Activated CD4-positive, alpha-beta T cell treated with anti-CD3 and anti-CD28 coated beads, Interleukin-2, Interleukin-6, amounts not matched to agents 100 ng/mL and 50 ng/mL, durations not matched to agents 16 hours and 8 hours (primary cell): ENCODE data around the gene SPAG4.

Experiments used
- DNase-seq: peaks from one replicate; pipeline ENCODE4 v3.0.0-alpha.2; 2020

SPAG4 gene

DNA sequence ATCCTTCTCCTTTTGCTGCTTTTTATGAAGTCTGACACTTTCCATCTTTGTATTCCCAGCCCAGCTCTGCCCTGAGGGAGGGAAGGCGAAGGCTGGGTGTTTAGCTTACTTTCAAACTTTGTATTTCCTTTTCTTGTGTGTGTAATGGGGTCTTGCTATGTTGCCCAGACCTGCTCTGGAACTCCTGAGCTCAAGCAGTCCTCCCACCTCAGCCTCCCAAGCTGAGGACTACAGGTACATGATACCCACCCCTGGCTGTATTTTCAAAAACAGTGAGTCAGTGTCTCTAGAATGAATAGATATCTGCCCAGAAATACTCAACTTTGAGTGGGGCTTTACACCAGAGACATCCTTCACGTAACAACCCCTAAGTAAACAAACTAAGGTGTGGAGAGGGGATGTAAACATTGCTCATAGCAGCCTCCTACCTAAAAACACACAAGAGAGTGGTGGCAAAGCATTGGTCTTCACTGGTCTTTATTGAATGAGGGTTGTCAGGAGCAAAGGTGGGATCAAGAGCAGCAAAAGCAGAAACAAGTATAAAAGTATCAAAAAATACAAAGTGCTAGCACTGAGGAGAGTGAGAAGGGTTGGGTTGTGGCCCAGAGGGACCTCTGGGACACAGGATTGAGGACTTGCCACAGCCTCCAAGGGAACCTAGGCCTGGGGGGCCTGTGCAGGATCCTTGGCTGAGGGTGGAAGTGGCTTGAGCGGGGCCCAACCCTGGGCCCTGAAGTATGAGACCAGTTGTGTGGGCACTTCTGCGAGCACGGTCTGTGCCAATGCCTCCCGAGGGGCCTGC is 10.2 kb downstream of the SPAG4 start:
- DNase-seq = no peak

DNA sequence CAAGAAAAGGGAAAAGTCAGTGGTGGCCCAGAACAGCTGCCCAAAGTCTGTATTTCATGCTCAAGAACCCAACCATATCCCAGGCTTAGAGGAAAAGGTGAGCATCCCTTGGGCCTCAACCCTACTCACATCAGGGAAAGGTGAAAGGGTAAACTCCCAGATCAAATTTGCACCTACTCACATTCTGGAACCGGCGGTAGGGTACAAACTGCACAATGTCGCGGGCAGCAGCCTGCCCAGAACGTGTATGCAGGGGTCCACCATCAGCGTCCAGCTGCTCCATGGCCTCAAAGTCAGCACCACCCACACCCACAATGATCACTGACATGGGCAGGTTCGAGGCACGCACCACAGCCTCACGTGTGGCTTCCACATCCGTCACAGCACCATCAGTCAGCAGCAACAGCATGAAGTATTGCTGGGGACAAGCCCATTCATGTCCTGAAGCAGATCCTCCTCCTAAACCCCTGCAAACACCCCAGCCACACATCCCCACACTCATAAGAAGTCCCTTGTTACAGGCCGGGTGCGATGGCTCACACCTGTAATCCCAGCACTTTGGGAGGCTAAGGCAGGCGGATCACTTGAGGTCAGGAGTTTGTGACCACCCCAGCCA is 10.9 kb downstream of the SPAG4 start:
- DNase-seq = no peak

DNA sequence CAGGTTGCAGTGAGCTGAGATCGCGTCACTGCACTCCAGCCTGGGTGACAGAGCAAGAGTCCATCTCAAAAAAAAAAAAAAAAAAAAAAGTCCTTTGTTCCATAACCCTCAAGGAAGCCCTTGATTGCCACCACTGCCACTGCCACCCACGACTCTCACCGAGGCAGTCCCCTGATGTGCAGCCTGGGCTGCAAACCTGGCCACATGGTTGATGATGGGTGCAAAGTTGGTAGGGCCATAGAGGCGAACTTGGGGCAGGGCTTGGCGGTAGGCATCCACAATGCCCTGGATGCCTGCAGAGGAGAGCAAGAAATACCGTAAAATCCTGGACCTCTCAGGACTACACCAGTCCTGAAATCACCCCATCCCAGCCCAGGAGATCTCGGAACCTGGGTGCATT is 11.5 kb downstream of the SPAG4 start:
- DNase-seq = no peak

DNA sequence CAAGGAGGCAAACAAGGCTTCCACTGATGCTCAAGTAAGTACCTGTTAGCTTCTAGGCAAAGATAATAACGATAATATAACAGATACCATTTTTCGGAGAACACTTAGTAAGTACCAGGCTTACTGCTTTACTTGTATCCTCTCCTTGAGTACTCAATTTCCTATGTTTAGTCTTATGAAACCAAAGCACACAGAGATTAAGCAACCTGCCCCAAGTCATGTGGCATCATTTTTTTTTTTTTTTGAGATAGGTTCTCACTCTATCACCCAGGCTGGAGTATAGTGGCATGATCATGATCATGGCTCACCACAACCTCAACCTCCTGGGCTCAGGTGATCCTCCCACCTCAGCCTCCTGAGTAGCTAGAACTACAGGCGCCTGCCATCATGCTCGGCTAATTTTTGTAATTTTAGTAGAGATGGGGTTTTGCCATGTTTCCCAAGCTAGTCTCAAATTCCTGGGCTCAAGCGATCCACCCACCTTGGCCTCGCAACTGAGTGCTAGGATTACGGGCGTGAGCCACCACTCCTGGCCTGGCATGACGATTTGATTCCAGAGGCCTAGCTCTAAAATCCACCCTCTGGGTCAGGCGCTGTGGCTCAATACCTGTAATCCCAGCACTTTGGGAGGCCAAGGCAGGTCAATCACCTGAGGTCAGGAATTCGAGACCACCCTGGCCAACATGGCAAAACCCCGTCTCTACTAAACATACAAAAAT is 14.0 kb downstream of the SPAG4 start:
- no peak for DNase-seq

DNA sequence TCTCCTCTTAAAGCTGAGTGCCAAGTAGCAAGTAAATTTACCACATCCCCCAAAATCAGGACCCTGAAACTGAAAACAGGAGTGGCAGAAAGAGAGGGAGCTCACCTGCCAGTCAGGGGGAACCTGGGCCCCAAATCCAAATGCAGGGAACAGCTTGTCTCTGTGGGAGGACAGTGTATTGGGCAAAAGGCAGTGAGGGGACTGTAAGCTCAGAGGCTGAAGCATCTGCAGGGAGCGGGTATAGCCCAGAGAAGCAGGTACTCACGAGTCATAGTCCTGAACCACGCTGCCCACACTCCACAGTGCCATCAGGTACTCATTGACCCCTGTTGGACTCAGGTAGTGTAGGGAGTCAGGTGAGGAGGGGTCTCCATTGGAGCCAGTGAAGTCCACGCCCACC is 15.0 kb downstream of the SPAG4 start:
- DNase-seq = no peak

DNA sequence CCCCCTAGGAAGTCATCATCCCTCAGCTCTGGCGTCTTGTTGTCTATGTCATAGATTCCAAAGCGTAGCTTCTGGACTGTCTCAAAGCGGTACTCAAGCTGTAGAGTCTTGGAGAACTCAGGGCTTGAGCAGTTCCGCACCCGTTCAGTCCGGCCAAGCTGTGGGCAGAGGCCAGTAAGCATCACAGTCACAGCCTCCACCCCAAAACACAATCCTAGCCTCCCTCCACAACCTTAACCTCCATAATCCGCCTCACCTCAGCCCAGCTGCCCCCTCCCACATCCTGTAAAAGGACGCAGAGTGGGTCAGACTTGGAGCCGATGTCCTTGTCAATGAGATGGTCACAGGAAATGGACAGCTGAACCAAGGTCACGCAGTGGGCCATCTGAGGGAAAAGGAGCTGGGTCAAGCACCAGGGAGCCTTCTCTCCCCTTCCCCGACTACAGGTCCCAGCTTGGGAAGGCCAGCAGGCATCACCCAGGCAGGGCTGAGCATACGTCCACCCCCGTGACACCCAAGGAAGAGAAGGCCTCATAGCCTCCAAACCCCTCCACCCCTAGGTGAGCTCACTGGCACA is 17.0 kb downstream of the SPAG4 start:
- DNase-seq = no peak

DNA sequence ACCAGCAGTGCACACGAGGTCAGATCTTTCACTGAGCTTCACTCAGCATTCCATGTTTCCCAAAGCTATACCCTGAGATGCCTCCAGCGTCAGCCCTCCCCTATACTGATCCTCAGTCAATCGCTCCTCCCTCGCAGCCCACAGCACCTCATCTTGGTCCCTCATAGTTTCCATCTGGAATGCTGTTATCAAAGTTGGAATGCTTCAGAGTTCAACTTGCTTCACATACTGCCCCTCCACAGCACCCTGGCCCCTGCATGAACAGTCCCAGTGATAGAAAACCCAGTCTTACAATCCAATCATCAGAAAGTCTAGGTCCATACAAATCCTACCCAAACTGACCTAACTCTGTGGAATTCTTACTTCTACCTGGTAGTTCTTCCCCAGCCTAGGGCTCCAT is 20.0 kb downstream of the SPAG4 start:
- no peak for DNase-seq

DNA sequence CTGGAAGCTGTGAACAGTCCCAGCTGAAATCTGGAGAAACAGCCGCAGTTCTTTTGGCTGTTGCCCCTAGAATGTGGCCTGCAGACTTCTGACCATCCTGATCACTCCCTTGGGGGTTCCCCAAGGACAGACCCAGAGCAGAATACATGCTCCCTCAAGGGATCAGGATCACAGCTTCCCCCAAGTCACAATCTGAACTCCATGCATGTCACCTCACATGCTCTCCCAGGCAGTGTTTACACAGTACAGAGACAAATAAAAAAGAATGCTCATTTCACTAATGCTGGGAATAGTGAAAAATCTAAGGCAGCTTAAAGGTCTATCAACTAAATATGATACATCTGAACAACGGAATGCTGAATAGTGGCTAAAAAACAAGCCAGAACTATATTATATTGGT is 20.5 kb downstream of the SPAG4 start:
- DNase-seq = no peak

DNA sequence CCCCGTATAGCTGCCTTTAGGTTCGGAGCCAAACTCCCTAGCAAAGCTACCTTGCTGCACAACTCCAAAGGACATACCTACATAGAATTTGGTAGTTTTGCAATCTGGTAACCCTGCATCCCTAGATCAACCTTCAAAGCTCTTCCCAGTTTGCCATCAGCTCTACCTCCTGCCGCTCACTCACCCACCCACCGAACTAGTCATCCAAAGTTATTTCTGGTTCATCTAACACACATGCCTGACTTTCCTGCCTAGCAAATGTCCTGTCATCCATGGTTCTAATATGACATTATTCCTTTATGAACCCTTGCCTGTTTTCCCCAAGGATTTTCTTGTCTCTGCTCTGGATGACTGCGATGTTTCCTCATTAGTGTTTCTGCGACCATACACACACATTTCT is 21.6 kb downstream of the SPAG4 start:
- no peak for DNase-seq

DNA sequence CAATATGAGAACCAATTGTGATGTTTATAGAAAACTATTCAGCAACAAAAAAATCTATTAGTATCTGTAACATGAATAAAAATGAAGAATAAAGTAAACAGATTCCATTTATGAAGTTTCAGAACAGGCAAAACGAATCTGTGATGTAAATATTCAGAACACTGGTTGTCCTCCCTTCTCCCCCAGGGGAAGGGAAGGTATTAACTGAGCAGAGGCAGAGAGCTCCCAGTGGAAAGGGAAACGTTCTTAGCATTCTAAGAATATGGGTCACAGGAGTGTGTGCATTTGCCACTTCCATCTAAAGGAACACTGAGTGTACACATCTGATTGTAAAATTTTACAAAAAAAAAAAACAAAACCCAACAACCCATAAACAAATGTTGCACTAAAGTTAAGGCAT is 23.1 kb downstream of the SPAG4 start:
- DNase-seq = no peak

DNA sequence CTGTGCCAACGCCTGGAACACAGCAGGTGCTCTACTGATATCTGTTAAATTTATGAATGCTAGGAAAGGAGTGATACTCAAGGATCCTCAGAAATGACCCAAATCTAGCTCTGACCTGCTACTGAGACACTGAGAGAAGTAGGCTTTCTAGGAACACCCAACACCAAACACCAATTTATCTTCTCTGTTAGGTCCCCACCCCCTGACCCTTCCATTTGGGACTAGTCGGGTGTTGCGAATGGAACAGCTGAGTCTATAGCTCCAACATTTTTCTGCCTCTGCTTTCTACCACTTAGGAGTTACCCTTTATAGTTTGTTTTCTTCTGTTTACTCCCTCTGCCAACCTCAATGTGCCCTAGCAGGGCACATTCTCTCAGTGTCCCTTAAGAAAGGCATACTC is 25.1 kb downstream of the SPAG4 start:
- no peak for DNase-seq

DNA sequence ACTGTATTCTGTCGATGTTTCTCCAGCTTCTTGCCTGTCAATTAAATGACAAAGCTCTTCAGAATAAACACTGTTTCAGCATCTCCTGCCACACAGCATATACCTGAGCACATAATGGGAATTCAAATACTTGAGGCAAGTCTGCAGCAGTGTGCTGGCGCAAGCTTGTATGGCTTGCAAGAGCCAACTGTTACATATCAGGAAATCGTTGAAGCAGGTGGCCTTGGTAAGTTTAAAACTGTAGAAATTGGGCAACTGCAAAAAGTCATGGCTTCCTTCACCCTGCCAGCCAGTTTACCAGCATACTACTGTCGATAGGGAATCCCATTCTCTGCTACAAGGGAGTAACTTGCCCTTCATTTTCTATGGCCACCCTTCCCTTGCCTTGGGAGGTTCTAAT is 26.1 kb downstream of the SPAG4 start:
- DNase-seq = no peak

DNA sequence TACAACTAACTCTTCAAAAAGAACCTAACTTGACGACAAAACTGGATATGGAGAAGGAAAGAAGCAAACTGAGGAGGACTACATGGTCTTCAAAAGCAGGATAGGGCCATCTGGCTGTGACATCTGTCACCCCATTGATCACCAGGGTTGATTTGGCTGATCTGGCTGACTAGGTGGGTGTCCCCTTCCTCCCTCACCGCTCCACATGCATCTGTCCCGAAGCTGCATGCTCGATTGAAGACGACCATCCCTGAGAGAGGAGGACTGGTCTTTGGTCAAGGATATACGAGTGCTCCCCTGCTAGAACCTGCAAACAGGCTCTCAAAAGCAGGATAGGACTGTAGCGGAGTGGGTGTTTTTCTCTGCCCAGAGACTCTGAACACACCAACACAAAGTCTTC is 27.4 kb downstream of the SPAG4 start:
- no peak for DNase-seq

DNA sequence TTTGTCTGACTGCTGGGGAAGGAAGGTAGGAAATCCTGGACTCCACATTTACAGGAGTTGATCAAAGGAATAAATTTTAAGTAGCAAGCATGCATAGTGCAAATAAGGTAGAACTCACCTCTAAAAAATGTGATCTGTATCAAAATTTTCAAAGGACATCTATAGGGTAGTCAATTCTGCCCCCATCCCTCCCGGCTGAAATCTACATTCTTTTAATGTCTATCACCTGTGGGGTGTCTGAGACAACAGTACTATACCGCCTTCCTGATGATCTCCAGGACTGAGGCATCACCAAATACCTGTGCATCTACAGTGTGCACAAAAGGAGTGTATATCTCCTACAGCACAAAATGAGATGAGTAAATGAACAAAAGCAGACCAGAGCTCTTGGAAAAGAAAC is 29.2 kb downstream of the SPAG4 start:
- DNase-seq = no peak

DNA sequence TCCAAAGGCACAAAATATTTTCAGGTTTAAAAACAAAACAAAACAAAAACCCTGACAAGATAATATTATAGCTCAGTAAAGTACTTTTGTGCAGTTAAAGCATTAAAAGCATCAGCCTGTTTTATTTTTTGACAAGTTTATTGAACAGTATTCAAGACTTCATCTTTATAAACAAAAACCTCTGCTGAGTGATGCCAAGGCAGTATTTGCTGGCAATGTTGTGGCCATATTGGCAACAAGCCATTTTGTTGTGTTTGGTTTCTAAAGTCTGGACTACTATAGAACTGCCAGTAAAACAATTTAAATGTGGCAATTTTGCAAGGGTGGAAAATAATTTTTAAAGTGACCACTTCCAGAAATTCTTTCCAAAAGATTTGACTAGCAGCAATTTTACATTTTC is 33.2 kb downstream of the SPAG4 start:
- no peak for DNase-seq

DNA sequence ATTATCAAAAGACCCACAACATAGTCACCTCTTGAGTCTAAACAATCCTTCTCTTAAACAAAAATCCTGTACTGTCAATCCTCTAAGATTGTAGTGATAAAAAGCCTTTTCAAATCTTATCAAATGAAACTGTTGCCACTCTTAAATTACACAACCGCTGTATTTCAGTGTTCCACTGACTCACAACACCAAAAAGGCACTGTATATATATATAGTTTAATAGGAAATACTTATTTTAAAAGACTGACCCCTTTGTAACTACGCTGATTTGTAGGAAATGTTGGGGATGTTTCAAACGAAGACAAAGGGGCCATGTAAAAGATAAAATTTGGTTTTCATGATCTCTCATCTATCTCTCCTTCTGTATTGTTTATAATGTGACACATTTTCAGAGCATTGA is 35.0 kb downstream of the SPAG4 start:
- no peak for DNase-seq

DNA sequence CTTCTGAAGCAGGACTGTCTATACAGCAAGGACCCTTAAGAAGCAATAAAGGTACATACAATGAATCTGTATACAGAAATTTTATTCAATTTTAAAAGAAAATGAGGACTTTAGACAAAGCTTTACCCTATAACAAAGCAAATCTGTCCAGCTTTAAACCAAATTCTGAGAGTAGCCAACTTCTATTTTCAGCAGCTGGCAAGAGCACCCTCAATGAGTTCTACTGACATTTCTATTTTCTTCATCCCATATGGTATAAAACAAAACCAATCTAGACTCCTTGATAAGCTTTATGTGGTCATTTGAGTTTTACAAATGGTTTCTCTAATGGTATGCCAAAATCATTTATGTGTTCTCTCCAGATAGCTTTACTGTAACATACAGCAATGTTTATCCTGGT is 36.3 kb downstream of the SPAG4 start:
- no peak for DNase-seq

DNA sequence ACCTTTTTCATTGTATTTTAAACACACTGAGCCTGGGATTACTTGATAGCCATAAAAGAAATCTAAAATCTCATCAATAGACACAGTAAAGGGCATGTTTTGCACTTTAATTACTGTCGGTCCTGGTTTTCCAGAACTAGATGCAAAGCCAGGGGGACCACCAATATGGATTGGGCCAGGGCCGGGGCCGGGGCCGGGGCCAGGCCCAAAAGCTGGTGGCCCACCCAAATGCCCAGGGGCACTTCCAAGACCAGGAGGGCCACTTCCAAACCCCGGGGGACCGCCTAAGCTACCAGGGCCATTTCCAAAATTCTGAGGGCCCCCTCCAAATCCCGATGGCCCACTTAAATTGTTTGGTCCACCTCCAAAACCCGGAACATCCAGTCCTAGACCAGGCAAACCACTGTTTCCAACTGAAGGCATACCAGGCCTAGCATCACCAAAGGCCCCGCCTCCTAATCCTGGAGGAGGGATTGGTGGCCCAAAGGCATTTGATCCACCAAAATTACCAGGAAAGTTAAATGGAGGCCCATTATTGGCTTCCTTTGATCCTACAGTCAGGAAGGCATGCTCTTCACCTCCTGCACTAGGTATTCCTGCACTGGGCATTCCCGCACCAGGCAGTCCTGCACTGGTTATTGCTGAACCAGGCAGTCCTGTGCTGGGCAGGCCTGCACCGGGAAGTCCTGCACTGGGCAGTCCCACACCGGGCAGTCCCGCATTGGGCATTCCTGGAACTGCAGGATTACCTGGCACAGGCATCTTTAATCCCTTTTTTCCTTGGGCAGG is 37.2 kb downstream of the SPAG4 start:
- no peak for DNase-seq

DNA sequence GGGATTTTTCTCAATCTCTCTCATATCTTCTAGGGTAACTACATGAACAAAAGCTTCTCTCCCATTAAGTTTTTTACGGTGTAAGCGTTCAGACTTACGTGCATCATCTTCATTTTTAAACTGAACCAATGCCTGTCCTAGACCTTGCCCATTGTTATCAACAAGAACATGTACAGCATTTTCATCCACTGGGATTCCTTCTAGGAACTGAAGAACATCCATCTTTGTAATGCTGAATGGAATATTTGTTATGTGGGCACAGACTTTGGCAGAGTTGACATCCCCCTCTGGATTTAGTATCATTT is 37.8 kb downstream of the SPAG4 start:
- DNase-seq = no peak

DNA sequence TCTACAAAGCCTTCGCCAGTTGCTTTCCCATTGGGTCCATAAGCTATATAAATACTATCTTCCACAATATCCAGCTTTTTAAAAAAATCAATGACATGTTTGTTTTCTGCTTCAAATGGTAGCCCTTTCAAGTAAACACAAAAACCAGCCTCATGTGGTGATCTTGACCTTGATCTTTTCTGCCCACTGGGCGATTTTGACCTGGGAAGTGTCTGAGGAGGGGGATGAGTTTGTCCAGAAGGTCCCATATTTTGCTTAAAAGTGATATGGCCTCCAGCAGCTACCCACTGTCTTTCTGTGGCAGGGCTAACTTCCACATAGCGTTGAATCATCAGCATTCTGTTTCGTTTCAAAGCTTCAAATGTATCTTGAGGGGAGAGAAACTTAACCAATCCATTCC is 38.3 kb downstream of the SPAG4 start:
- no peak for DNase-seq

DNA sequence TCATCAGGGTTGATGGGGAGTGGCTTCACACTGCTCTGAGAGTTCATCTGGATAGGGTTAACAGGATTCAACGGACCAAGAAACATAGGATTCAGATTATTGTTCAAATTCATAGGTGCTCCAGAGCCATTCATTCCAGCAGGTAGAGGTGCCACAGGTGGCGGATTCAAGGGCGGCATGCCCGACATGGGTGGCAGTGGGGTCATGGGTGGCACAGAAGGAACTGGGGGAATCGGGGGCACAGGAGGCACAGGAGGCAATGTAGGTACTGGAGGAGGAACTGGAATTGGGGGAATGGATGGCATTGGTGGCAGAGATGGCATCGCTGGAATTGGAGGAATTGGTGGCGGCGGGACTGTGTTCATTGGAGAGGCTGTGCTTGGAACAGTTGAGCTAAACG is 38.8 kb downstream of the SPAG4 start:
- DNase-seq = no peak

DNA sequence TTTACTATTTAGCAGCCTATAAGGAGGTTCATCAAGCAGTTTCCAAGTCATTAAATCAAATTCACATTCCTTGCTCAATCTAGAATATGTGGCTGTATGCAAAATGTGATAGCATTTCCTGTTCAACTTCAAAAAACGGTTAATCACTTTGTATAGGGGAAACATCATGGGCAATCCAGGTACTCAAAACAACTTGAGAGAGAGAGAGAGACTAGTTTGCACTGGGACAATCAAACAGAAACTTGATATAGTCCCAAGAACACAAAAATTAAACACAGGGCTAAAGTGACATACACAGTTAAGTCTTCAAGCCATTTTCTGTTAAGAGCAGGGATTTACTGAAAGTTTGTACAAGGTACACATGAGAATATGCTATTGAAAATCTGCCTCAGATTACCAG is 41.6 kb downstream of the SPAG4 start:
- DNase-seq = no peak
